ENCODE results near the gene SORBS2. TPM values are rescaled to one million over a fixed set of nuclear protein-coding genes. Genes with fewer than 3 reads are reported as not detected.

Gene SORBS2
- total RNA-seq, 1 experiment from 2014 or later, result 9.7 TPM

- Histone ChIP-seq H4K5ac (ENCODE audit: insufficient read length, low read depth, low read length) (no peak overlapping the region), H2AK5ac (ENCODE audit: insufficient read length, low read length) (no peak overlapping the region), H2BK15ac (ENCODE audit: low read depth, low read length) (no peak overlapping the region), H3K23me2 (ENCODE audit: insufficient read length, low read depth, low read length, poor library complexity, severe bottlenecking) (no peaks in the 10 kb centered on the region), H4K8ac (replicated peaks; ENCODE audit: insufficient read length, low read depth, low read length) (no peak overlapping the region), H2AFZ (ENCODE audit: low read length) (no peak overlapping the region), H3K4me2 (ENCODE audit: insufficient read depth, insufficient read length, low read length) (no peak overlapping the region), H3K9ac (ENCODE audit: extremely low read depth, insufficient read length, low read length) (no peak overlapping the region), H3K4me1 (ENCODE audit: insufficient read depth, low read length) (peaks cover 6% of the 10 kb centered on the region), H4K91ac (ENCODE audit: insufficient read length, low read depth, low read length) (no peak overlapping the region), H2BK120ac (ENCODE audit: low read depth, low read length, poor library complexity, severe bottlenecking) (no peak overlapping the region), H3K56ac (ENCODE audit: insufficient read length, low read depth, low read length) (no peak overlapping the region), H2BK20ac (ENCODE audit: low read depth, low read length, poor library complexity, severe bottlenecking) (no peak overlapping the region), H3K27me3 (ENCODE audit: insufficient read depth, low read length) (no peaks in the 10 kb centered on the region), H3K4ac (ENCODE audit: low read depth, low read length) (no peak overlapping the region), H3K18ac (ENCODE audit: insufficient read length, low read depth, low read length) (no peak overlapping the region), H2BK12ac (ENCODE audit: insufficient read length, low read depth, low read length) (no peak overlapping the region), H2BK5ac (ENCODE audit: insufficient read length, low read length) (no peak overlapping the region), H3K23ac (ENCODE audit: insufficient read length, low read depth, low read length) (no peak overlapping the region), H3K79me2 (ENCODE audit: insufficient read depth, low read length) (peaks cover under 1% of the 10 kb centered on the region; the same call in 1 of the 2 replicates), H3T11ph (ENCODE audit: low read length) (no peak overlapping the region), H3K27ac (ENCODE audit: insufficient read length, low read depth, low read length) (no peak overlapping the region), H3K9me3 (ENCODE audit: control insufficient read depth, low read depth, low read length) (no peaks in the 10 kb centered on the region), H4K20me1 (ENCODE audit: control insufficient read depth, insufficient read depth, insufficient read length) (no peaks in the 10 kb centered on the region), H3K14ac (ENCODE audit: insufficient read depth, low read length) (no peak overlapping the region), H3K79me1 (ENCODE audit: insufficient read depth, low read depth, low read length, poor library complexity, severe bottlenecking) (no peaks in the 10 kb centered on the region)
- no CpG with 5 or more reads among the region's 9 CpGs for WGBS (ENCODE audit: extremely low coverage, insufficient read length, low lambda C conversion rate)
- no peak for DNase-seq
- Mint-ChIP-seq H3K36me3 (ENCODE audit: insufficient read depth in 1 of 3, low read depth in 3 of 3) (peaks cover 0 to 28% (median 21%) of the 10 kb centered on the region in 3 experiments; a peak in 5 of 7 replicates), H3K27me3 (ENCODE audit: low read depth) (peaks cover 2% of the 10 kb centered on the region), H3K27ac (no peak overlapping the region), H3K4me1 (peaks cover 22 to 46% of the 10 kb centered on the region in 2 experiments), H3K9me3 (peaks cover 0 to 2% of the 10 kb centered on the region in 2 experiments; a peak in 1 of 5 replicates), H3K4me3 (no peak overlapping the region)
- no peak for TF ChIP-seq CTCF (conservative IDR thresholded peaks at IDR 0.05)
Observed at GRCh38 chr4:185744946-185745345, 67.0 kb downstream of the SORBS2 start.
